ENCODE measurements around the gene OASL. TPM values are rescaled to one million over a fixed set of nuclear protein-coding genes. Genes with fewer than 3 reads are reported as not detected.

The OASL gene
- total RNA-seq, 1 experiment from 2014 or later: not detected

DNA sequence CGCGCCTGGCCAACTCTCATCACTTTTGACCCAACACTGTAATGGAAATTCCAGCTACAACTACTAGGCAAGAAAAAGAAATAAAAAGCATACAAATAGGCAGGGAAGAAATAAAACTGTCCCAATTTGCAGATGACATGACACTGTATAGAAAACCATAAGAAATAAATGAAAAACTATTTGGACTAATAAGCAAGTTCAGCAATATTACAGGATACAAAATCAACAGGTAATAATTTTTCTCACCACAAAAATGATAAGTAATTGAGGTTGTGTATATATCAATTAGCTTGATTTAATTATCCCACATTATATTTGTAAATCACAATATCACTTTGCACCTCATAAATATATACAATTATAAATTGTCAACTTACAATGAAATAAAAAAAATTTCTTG, 41.9 kb upstream of the OASL start:
- H3K4me1 Mint-ChIP-seq: 0 out of 4 replicates have a peak, but pooled peaks cover 0 to 4% of the 10 kb centered on the region in 2 experiments
- no peaks in the 10 kb centered on the region for H3K79me2 ChIP-seq (ENCODE audit: insufficient read depth, low read length)

More for the DNA sequence above, 41.9 kb upstream of the OASL start:
- H3K4me1 ChIP-seq (ENCODE audit: insufficient read depth, low read length): no peaks in the 10 kb centered on the region
- no peak overlapping the region for H2BK20ac ChIP-seq (ENCODE audit: low read depth, low read length, poor library complexity, severe bottlenecking)
- no peak overlapping the region for H2AFZ ChIP-seq (ENCODE audit: low read length)
- H3K14ac ChIP-seq (ENCODE audit: insufficient read depth, low read length): no peak overlapping the region
- H3K9me3 ChIP-seq (ENCODE audit: control insufficient read depth, low read depth, low read length): no peaks in the 10 kb centered on the region
- Mint-ChIP-seq H3K27me3 (ENCODE audit: low read depth) (no peaks in the 10 kb centered on the region; the same call in 1 of the 2 replicates), H3K9me3 (peaks cover 9 to 15% of the 10 kb centered on the region in 2 experiments), H3K36me3 (ENCODE audit: insufficient read depth in 1 of 3, low read depth in 3 of 3) (peaks cover 0 to 6% (median 0%) of the 10 kb centered on the region in 3 experiments; a peak in 1 of 7 replicates), H3K4me3 (no peak overlapping the region), H3K27ac (no peak overlapping the region)
- H3K56ac ChIP-seq (ENCODE audit: insufficient read length, low read depth, low read length): no peak overlapping the region
- H2BK12ac ChIP-seq (ENCODE audit: insufficient read length, low read depth, low read length): no peak overlapping the region
- no peak overlapping the region for H2BK120ac ChIP-seq (ENCODE audit: low read depth, low read length, poor library complexity, severe bottlenecking)
- no peaks in the 10 kb centered on the region for H3K27me3 ChIP-seq (ENCODE audit: insufficient read depth, low read length)
- no peak for DNase-seq
- no peak overlapping the region for H4K8ac ChIP-seq (replicated peaks; ENCODE audit: insufficient read length, low read depth, low read length)
- WGBS (ENCODE audit: extremely low coverage, insufficient read length, low lambda C conversion rate): no CpG with 5 or more reads among the region's 2 CpGs
- H3K27ac ChIP-seq (ENCODE audit: insufficient read length, low read depth, low read length): no peak overlapping the region
- no peak overlapping the region for H3K4me2 ChIP-seq (ENCODE audit: insufficient read depth, insufficient read length, low read length)
- H3K79me1 ChIP-seq (ENCODE audit: insufficient read depth, low read depth, low read length, poor library complexity, severe bottlenecking): no peaks in the 10 kb centered on the region
- H3T11ph ChIP-seq (ENCODE audit: low read length): no peak overlapping the region
- H2BK15ac ChIP-seq (ENCODE audit: low read depth, low read length): no peak overlapping the region
- H3K4ac ChIP-seq (ENCODE audit: low read depth, low read length): no peak overlapping the region
- H4K20me1 ChIP-seq (ENCODE audit: control insufficient read depth, insufficient read depth, insufficient read length): no peaks in the 10 kb centered on the region
- H4K91ac ChIP-seq (ENCODE audit: insufficient read length, low read depth, low read length): no peak overlapping the region
- no peak overlapping the region for H3K23ac ChIP-seq (ENCODE audit: insufficient read length, low read depth, low read length)
- H4K5ac ChIP-seq (ENCODE audit: insufficient read length, low read depth, low read length): no peak overlapping the region
- H3K18ac ChIP-seq (ENCODE audit: insufficient read length, low read depth, low read length): no peak overlapping the region
- H2BK5ac ChIP-seq (ENCODE audit: insufficient read length, low read length): no peak overlapping the region
- H3K9ac ChIP-seq (ENCODE audit: extremely low read depth, insufficient read length, low read length): no peak overlapping the region
- TF ChIP-seq, protein P1, sequence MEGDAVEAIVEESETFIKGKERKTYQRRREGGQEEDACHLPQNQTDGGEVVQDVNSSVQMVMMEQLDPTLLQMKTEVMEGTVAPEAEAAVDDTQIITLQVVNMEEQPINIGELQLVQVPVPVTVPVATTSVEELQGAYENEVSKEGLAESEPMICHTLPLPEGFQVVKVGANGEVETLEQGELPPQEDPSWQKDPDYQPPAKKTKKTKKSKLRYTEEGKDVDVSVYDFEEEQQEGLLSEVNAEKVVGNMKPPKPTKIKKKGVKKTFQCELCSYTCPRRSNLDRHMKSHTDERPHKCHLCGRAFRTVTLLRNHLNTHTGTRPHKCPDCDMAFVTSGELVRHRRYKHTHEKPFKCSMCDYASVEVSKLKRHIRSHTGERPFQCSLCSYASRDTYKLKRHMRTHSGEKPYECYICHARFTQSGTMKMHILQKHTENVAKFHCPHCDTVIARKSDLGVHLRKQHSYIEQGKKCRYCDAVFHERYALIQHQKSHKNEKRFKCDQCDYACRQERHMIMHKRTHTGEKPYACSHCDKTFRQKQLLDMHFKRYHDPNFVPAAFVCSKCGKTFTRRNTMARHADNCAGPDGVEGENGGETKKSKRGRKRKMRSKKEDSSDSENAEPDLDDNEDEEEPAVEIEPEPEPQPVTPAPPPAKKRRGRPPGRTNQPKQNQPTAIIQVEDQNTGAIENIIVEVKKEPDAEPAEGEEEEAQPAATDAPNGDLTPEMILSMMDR (conservative IDR thresholded peaks at IDR 0.05): no peak
- H3K23me2 ChIP-seq (ENCODE audit: insufficient read length, low read depth, low read length, poor library complexity, severe bottlenecking): no peaks in the 10 kb centered on the region
- H2AK5ac ChIP-seq (ENCODE audit: insufficient read length, low read length): no peak overlapping the region

All from H9 (cell line).